Dendritic cell treated with granulocyte-macrophage colony-stimulating factor and Interleukin-4, amounts not matched to agents 40 ng/mL and 50 ng/mL, for 4 days (primary cell): ENCODE measurements around the gene PLIN4.

Experiments used
- H3K27ac Mint-ChIP-seq: one replicate; pipeline ENCODE4 v1.8.0; 2022; ENCODE audit warnings: mild to moderate bottlenecking, mixed read lengths
- H3K27me3 Mint-ChIP-seq: one replicate; pipeline ENCODE4 v1.8.0; 2022; ENCODE audit warnings: mild to moderate bottlenecking, mixed read lengths
- H3K36me3 Mint-ChIP-seq: one replicate; pipeline ENCODE4 v1.8.0; 2022; ENCODE audit warnings: low read depth, mixed read lengths
- H3K4me1 Mint-ChIP-seq: one replicate; pipeline ENCODE4 v1.8.0; 2022; ENCODE audit warnings: low read depth, mixed read lengths
- H3K4me3 Mint-ChIP-seq: one replicate; pipeline ENCODE4 v1.8.0; 2022; ENCODE audit warnings: mild to moderate bottlenecking, moderate library complexity, mixed read lengths
- H3K9me3 Mint-ChIP-seq: one replicate; pipeline ENCODE4 v1.8.0; 2022; ENCODE audit warnings: mixed read lengths
- intact Hi-C: fragments of 100-400 bp; cut with micrococcal nuclease; formaldehyde crosslinking; loops from one replicate; pipeline ENCODE4 v1.15.0; 2022

Gene PLIN4

GRCh38 chr19:4523306-4524110 is 5.2 kb upstream of the PLIN4 start:
- Mint-ChIP-seq H3K27me3 (peaks cover 14% of the 10 kb centered on the region), H3K27ac (no peak overlapping the region), H3K4me1 (peaks cover 5% of the 10 kb centered on the region), H3K4me3 (no peak overlapping the region), H3K9me3 (no peaks in the 10 kb centered on the region), H3K36me3 (no peaks in the 10 kb centered on the region)
- intact Hi-C loops: no loop called here

GRCh38 chr19:4522291-4523002 is 4.2 kb upstream of the PLIN4 start:
- intact Hi-C loops: no loop called here
- no peak overlapping the region for H3K4me3 Mint-ChIP-seq
- H3K4me1 Mint-ChIP-seq: peaks cover 5% of the 10 kb centered on the region
- no peaks in the 10 kb centered on the region for H3K9me3 Mint-ChIP-seq
- H3K36me3 Mint-ChIP-seq: no peaks in the 10 kb centered on the region
- H3K27ac Mint-ChIP-seq: no peak overlapping the region
- peaks cover 15% of the 10 kb centered on the region for H3K27me3 Mint-ChIP-seq

- Mint-ChIP-seq H3K36me3 (no peaks in the 10 kb centered on the region), H3K9me3 (no peaks in the 10 kb centered on the region), H3K4me3 (no peak overlapping the region), H3K27ac (no peak overlapping the region), H3K4me1 (peaks cover 5% of the 10 kb centered on the region), H3K27me3 (peaks cover 17% of the 10 kb centered on the region)
- intact Hi-C loops: no loop called here
Observed at GRCh38 chr19:4521888-4522242, 3.6 kb upstream of the PLIN4 start.

GRCh38 chr19:4521170-4521887 is 3.0 kb upstream of the PLIN4 start:
- H3K4me3 Mint-ChIP-seq: no peak overlapping the region
- no peaks in the 10 kb centered on the region for H3K36me3 Mint-ChIP-seq
- no peaks in the 10 kb centered on the region for H3K9me3 Mint-ChIP-seq
- H3K4me1 Mint-ChIP-seq: peaks cover 5% of the 10 kb centered on the region
- intact Hi-C loops: no loop called here
- peaks cover 19% of the 10 kb centered on the region for H3K27me3 Mint-ChIP-seq
- H3K27ac Mint-ChIP-seq: no peak overlapping the region

GRCh38 chr19:4519521-4520277 is 1.4 kb upstream of the PLIN4 start:
- H3K4me3 Mint-ChIP-seq: no peak overlapping the region
- no peaks in the 10 kb centered on the region for H3K9me3 Mint-ChIP-seq
- intact Hi-C loops: no loop called here
- H3K4me1 Mint-ChIP-seq: no peaks in the 10 kb centered on the region
- peaks cover 21% of the 10 kb centered on the region for H3K27me3 Mint-ChIP-seq
- no peaks in the 10 kb centered on the region for H3K36me3 Mint-ChIP-seq
- no peak overlapping the region for H3K27ac Mint-ChIP-seq

- Mint-ChIP-seq H3K27me3 (peaks cover 21% of the 10 kb centered on the region), H3K27ac (no peak overlapping the region), H3K9me3 (no peaks in the 10 kb centered on the region)
Observed at GRCh38 chr19:4519172-4519496, 848 bp upstream of the PLIN4 start.

GRCh38 chr19:4517451-4518057 is 732 bp downstream of the PLIN4 start:
- H3K27me3 Mint-ChIP-seq: peaks cover 28% of the 10 kb centered on the region
- intact Hi-C loops: no loop called here

More at GRCh38 chr19:4519172-4519496, 848 bp upstream of the PLIN4 start:
- intact Hi-C loops: no loop called here
- Mint-ChIP-seq H3K36me3 (no peaks in the 10 kb centered on the region), H3K4me1 (no peaks in the 10 kb centered on the region), H3K4me3 (no peak overlapping the region)

GRCh38 chr19:4516939-4517300 is 1.4 kb downstream of the PLIN4 start:
- intact Hi-C loops: no loop called here
- H3K4me3 Mint-ChIP-seq: no peak overlapping the region
- no peaks in the 10 kb centered on the region for H3K4me1 Mint-ChIP-seq
- H3K36me3 Mint-ChIP-seq: no peaks in the 10 kb centered on the region
- no peaks in the 10 kb centered on the region for H3K9me3 Mint-ChIP-seq
- H3K27me3 Mint-ChIP-seq: peaks cover 28% of the 10 kb centered on the region
- no peak overlapping the region for H3K27ac Mint-ChIP-seq

More at GRCh38 chr19:4517451-4518057, 732 bp downstream of the PLIN4 start:
- H3K36me3 Mint-ChIP-seq: no peaks in the 10 kb centered on the region
- H3K27ac Mint-ChIP-seq: no peak overlapping the region
- H3K4me3 Mint-ChIP-seq: no peak overlapping the region
- H3K9me3 Mint-ChIP-seq: no peaks in the 10 kb centered on the region
- no peaks in the 10 kb centered on the region for H3K4me1 Mint-ChIP-seq

GRCh38 chr19:4516199-4516938 is 1.9 kb downstream of the PLIN4 start:
- H3K27ac Mint-ChIP-seq: no peak overlapping the region
- intact Hi-C loops: no loop called here
- H3K9me3 Mint-ChIP-seq: no peaks in the 10 kb centered on the region
- peaks cover 24% of the 10 kb centered on the region for H3K27me3 Mint-ChIP-seq
- H3K4me3 Mint-ChIP-seq: no peak overlapping the region
- no peaks in the 10 kb centered on the region for H3K36me3 Mint-ChIP-seq
- H3K4me1 Mint-ChIP-seq: no peaks in the 10 kb centered on the region

GRCh38 chr19:4515732-4516131 is 2.6 kb downstream of the PLIN4 start:
- intact Hi-C loops: no loop called here
- Mint-ChIP-seq H3K27ac (no peak overlapping the region), H3K27me3 (peaks cover 20% of the 10 kb centered on the region), H3K4me1 (no peaks in the 10 kb centered on the region), H3K4me3 (no peak overlapping the region), H3K36me3 (no peaks in the 10 kb centered on the region), H3K9me3 (no peaks in the 10 kb centered on the region)

GRCh38 chr19:4513248-4513647 is 5.0 kb downstream of the PLIN4 start:
- Mint-ChIP-seq H3K36me3 (no peaks in the 10 kb centered on the region), H3K27me3 (peaks cover 13% of the 10 kb centered on the region), H3K4me1 (no peaks in the 10 kb centered on the region), H3K27ac (no peak overlapping the region), H3K4me3 (no peak overlapping the region), H3K9me3 (no peaks in the 10 kb centered on the region)
- intact Hi-C loops: no loop called here

- H3K36me3 Mint-ChIP-seq: no peaks in the 10 kb centered on the region
- H3K4me1 Mint-ChIP-seq: no peaks in the 10 kb centered on the region
- H3K27ac Mint-ChIP-seq: no peak overlapping the region
- H3K4me3 Mint-ChIP-seq: no peak overlapping the region
- no peaks in the 10 kb centered on the region for H3K9me3 Mint-ChIP-seq
- H3K27me3 Mint-ChIP-seq: peaks cover 12% of the 10 kb centered on the region
- intact Hi-C loops: no loop called here
Observed at GRCh38 chr19:4512070-4512469, 6.2 kb downstream of the PLIN4 start.
